Measurements from ENCODE around the gene SCN2A. TPM values are rescaled to one million over a fixed set of nuclear protein-coding genes. Genes with fewer than 3 reads are reported as not detected.

The SCN2A gene
- total and polyA plus RNA-seq, 4 donors, result 0.02 to 0.31 (median 0.11) TPM

- no peak for ATAC-seq (ENCODE audit: insufficient read depth, low FRiP score)
- H3K27ac ChIP-seq (ENCODE audit: low read depth in 1 of 2, low read length in 1 of 2), result no peak overlapping the region
- H3K9ac ChIP-seq (ENCODE audit: insufficient read depth in 1 of 2, low read length in 2 of 2), result no peak overlapping the region
- 85 to 90% methylated on average over 2 of the region's 2 CpGs for WGBS, 2 donors
- no peaks in the 10 kb centered on the region for H3K27me3 ChIP-seq (ENCODE audit: control insufficient read depth in 3 of 3, insufficient read depth in 3 of 3, low read length in 2 of 3)
- H3K9me3 ChIP-seq (ENCODE audit: control insufficient read depth in 4 of 4, insufficient read depth in 3 of 4, low read length in 3 of 4), result no peaks in the 10 kb centered on the region
- H3K36me3 ChIP-seq (ENCODE audit: control insufficient read depth in 4 of 4, insufficient read depth in 4 of 4, low read length in 4 of 4), result no peaks in the 10 kb centered on the region
- no peaks in the 10 kb centered on the region for H3K4me1 ChIP-seq (ENCODE audit: control insufficient read depth in 5 of 5, insufficient read depth in 5 of 5, low read length in 5 of 5)
- DNase-seq, result no peak
- no peak overlapping the region for H3K4me3 ChIP-seq
- no peak for TF ChIP-seq CTCF (IDR thresholded peaks at IDR 0.05; ENCODE audit: control extremely low read depth, extremely low read depth)
Observed at GRCh38 chr2:165349181-165349580, 110.0 kb downstream of the SCN2A start.

GRCh38 chr2:165357758-165358157 is 118.5 kb downstream of the SCN2A start:
- ATAC-seq (ENCODE audit: insufficient read depth, low FRiP score), result no peak

GRCh38 chr2:165361514-165361913 is 122.3 kb downstream of the SCN2A start:
- WGBS, 2 donors, result 73 to 78% methylated on average over 4 of the region's 4 CpGs
- H3K9ac ChIP-seq (ENCODE audit: insufficient read depth in 1 of 2, low read length in 2 of 2), result no peak overlapping the region

More at GRCh38 chr2:165357758-165358157, 118.5 kb downstream of the SCN2A start:
- Histone ChIP-seq H3K36me3 (ENCODE audit: control insufficient read depth in 4 of 4, insufficient read depth in 4 of 4, low read length in 4 of 4) (no peaks in the 10 kb centered on the region), H3K4me3 (no peak overlapping the region), H3K27ac (ENCODE audit: low read depth in 1 of 2, low read length in 1 of 2) (no peak overlapping the region), H3K9me3 (ENCODE audit: control insufficient read depth in 4 of 4, insufficient read depth in 3 of 4, low read length in 3 of 4) (no peaks in the 10 kb centered on the region), H3K27me3 (ENCODE audit: control insufficient read depth in 3 of 3, insufficient read depth in 3 of 3, low read length in 2 of 3) (no peaks in the 10 kb centered on the region), H3K9ac (ENCODE audit: insufficient read depth in 1 of 2, low read length in 2 of 2) (no peak overlapping the region), H3K4me1 (ENCODE audit: control insufficient read depth in 5 of 5, insufficient read depth in 5 of 5, low read length in 5 of 5) (no peaks in the 10 kb centered on the region)
- 37 to 42% methylated on average over 2 of the region's 2 CpGs for WGBS, 2 donors
- no peak for TF ChIP-seq CTCF (IDR thresholded peaks at IDR 0.05; ENCODE audit: control extremely low read depth, extremely low read depth)
- no peak for DNase-seq

More at GRCh38 chr2:165361514-165361913, 122.3 kb downstream of the SCN2A start:
- no peaks in the 10 kb centered on the region for H3K27me3 ChIP-seq (ENCODE audit: control insufficient read depth in 3 of 3, insufficient read depth in 3 of 3, low read length in 2 of 3)
- ATAC-seq (ENCODE audit: insufficient read depth, low FRiP score), result no peak
- H3K27ac ChIP-seq (ENCODE audit: low read depth in 1 of 2, low read length in 1 of 2), result no peak overlapping the region
- no peaks in the 10 kb centered on the region for H3K4me1 ChIP-seq (ENCODE audit: control insufficient read depth in 5 of 5, insufficient read depth in 5 of 5, low read length in 5 of 5)
- no peak for DNase-seq
- no peaks in the 10 kb centered on the region for H3K9me3 ChIP-seq (ENCODE audit: control insufficient read depth in 4 of 4, insufficient read depth in 3 of 4, low read length in 3 of 4)
- no peak for TF ChIP-seq CTCF (IDR thresholded peaks at IDR 0.05; ENCODE audit: control extremely low read depth, extremely low read depth)
- H3K36me3 ChIP-seq (ENCODE audit: control insufficient read depth in 4 of 4, insufficient read depth in 4 of 4, low read length in 4 of 4), result no peaks in the 10 kb centered on the region
- H3K4me3 ChIP-seq, result no peak overlapping the region

Data from lung (tissue), 12 donors.